GM12878 (cell line): ENCODE data around the gene NPL.

ENCODE experiments used
- CTCF ChIP-seq, 3 experiments: IDR thresholded peaks in 2 of 3; conservative IDR thresholded peaks in 1 of 3; 2 replicates each; pipeline ENCODE4 v1.5.1; 2011; ENCODE audit warnings: low read depth in 3 of 3, low read length in 3 of 3, mild to moderate bottlenecking in 3 of 3, control low read depth in 2 of 3, moderate library complexity in 2 of 3, inconsistent platforms in 1 of 3, mixed read lengths in 1 of 3; ENCODE audit not compliant: control insufficient read depth in 2 of 3, insufficient read depth in 1 of 3; ENCODE audit errors: extremely low read depth in 1 of 3
- MAX ChIP-seq: IDR thresholded peaks from 2 replicates; pipeline ENCODE4 v1.6.1; 2012; ENCODE audit warnings: low read depth, low read length, improper control_type of control experiment
- RELA ChIP-seq: fragments of 450-650 bp; IDR thresholded peaks from 2 replicates; pipeline ENCODE4 v1.8.0; 2014; ENCODE audit warnings: borderline replicate concordance; ENCODE audit not compliant: partially characterized antibody
- SMAD5 ChIP-seq: IDR thresholded peaks from 2 replicates; pipeline ENCODE4 v1.6.1; 2016; ENCODE audit warnings: antibody characterized with exemption, low read depth
- TBL1XR1 ChIP-seq: IDR thresholded peaks from 2 replicates; pipeline ENCODE4 v1.6.1; 2012; ENCODE audit warnings: low read depth, low read length, improper control_type of control experiment
- TCF7 ChIP-seq: IDR thresholded peaks from 2 replicates; pipeline ENCODE4 v1.6.1; 2014; ENCODE audit warnings: antibody characterized with exemption, borderline replicate concordance

GRCh38 chr1:182754087-182754486 lies 35.5 kb upstream of the NPL start:
- no peak for TF ChIP-seq RELA
- TF ChIP-seq TCF7: no peak
- no peak for TF ChIP-seq TBL1XR1
- TF ChIP-seq CTCF (IDR thresholded peaks at IDR 0.05 in 2 of 3, conservative IDR thresholded peaks at IDR 0.05 in 1 of 3; ENCODE audit: control insufficient read depth in 2 of 3, extremely low read depth in 1 of 3, insufficient read depth in 1 of 3, low read depth in 3 of 3, low read length in 3 of 3): no peak
- TF ChIP-seq SMAD5: no peak
- TF ChIP-seq MAX: no peak
